ENCODE results near the gene BICD2.

Gene BICD2

DNA sequence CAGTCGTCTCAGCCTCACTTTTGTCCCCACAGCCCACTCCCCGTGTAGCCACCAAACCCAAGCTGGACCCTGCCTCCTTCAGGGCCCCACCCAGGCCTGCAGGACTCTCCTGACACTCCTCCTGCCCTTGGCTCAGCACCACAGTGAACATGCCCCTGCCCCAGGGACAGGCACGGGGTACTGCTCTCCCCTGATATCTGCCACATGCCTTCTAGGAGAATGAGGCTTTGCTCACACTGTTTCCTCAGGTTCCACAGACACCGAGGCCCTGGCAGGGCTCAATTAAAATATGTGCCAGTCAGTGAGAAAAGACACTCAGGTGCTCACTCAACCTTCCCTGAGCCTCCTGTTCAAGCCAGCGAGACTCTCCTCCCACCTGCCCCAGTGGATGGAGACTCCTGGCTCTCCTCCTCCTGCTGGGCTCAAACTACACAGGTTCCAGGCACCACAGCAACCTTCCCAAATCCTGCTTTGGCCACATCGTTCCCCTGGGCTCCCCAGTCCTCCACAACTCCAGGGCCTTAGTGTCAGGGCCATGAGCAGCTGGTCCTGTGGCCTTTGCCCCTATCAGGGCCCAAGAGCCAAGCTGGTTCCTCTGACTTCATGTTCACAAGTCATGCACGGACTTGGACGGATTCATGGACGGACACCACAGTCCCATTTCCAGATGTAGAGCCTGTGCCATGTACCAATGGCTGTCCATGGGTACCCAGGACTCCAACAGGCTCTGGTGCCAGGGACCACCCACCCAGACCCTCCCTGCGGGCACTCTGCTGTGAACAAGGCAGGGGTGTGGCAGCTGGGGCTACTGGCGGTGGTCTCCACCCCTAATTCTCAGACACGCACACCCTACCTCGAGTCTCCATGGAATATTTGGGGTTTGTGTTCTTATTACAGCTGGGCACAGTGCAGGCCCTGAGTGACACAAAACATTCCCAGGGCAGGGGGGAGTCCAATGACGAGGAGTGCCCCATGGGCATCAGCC, 36.6 kb downstream of the BICD2 start:
- DNase-seq (ENCODE audit: low read depth in 2 of 2), result no peak

GRCh38 chr9:92726971-92727715, 37.5 kb downstream of the BICD2 start:
- DNase-seq (ENCODE audit: low read depth in 2 of 2), result no peak

GRCh38 chr9:92726348-92726747, 38.3 kb downstream of the BICD2 start:
- no peak for DNase-seq (ENCODE audit: low read depth in 2 of 2)

DNA sequence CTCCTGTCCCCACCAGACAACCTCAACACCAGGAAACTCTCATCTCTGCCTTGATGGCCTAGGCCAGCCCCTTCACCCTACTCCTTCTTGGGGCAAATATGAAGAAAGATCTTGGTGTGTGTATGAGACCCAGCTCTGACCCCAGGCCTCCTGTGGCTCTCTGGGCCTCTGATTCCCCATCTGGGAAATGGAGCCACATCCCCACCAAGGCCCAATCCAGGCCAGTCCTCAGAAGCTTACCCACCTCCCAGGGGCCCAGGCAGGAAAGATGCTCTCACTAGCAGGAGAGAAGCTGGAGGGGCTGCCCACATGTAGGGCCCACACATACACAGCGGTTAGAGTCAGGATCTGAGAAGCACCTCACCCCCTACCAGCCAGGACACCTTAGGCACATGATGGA, 38.9 kb downstream of the BICD2 start:
- DNase-seq (ENCODE audit: low read depth in 2 of 2), result no peak

GRCh38 chr9:92725266-92725545, 39.4 kb downstream of the BICD2 start:
- DNase-seq (ENCODE audit: low read depth in 2 of 2), result no peak

DNA sequence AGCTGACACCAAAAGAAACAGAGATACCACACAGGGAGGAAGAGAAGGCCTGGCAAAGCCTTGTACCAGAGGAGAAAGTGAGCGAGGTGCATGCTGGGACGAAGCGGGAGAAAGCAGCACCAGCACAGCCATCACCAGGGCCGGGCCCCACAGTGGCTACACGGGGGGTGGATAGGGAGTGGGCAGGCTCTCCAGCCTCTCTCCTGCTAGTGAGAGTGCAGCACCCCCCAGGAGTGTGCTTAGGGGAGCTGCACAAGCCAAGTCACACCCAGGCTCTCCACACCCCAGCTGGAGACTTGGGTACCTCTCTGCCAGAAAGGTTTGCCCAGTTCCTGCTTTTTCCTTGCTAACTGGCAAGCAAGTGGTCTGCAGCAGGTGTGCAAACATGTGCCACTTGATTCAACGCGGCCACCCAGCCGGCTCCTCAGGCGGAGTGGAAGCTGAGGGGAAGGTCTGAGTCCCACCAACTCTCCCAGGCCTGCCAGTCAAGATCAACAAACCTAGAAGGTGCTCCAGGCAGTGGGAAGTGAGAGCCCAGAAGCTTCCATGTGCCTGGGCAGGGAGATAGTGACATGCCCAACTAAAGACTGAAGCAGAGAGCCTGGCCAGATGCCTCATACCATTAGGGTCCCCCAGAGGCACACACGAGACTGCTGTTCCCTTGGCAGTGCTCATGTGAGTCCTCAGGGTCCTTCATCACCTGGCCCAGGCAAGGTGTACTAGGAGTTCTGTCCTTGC, 39.9 kb downstream of the BICD2 start:
- DNase-seq (ENCODE audit: low read depth in 2 of 2), result no peak

GRCh38 chr9:92723801-92724323, 40.8 kb downstream of the BICD2 start:
- DNase-seq (ENCODE audit: low read depth in 2 of 2), result no peak

GRCh38 chr9:92723299-92723625, 41.4 kb downstream of the BICD2 start:
- DNase-seq (ENCODE audit: low read depth in 2 of 2), result no peak

DNA sequence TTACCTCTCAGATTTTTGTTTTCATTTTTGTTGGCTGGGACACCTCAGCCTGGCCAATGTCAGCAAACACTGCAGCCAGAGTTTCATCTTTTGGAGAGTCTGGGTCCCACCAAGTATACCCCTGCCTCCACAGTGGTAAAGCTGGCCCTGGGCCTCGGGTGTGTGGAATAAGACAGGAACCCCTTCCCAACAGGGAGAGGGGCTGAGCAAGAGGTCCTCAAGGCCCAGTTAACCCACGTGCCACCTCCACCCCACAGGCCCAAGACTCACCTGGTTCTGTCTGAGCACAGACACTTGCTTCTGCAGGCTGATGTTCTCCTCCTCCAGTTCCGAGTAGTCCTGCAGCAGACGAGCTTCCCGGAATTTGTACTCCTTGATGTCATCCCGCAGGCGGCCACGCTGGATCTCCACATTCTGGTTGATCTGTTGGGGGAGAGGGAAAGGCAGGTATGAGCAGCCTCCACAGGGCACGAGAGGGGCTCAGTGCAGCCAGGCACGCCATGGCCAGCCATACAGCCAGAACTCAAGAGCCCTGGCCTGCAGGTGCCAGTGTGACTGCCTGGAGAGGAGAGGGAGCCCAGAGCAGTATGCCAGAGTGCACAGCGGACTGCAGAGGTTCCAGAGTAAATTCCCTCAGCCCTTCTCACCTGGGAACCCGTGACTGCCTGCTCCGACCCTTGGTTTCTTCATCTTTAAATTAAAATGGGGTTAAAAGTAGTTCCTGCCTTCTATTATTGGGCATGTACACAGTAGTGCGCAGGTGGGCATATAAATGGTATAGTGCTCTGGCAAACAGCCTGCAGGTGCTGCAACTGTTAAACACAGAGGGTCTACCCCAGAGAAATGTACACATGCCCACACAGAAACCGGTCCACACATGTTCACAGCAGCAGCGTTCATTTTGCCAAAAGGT, 42.0 kb downstream of the BICD2 start:
- DNase-seq (ENCODE audit: low read depth in 2 of 2), result no peak

- no peak for DNase-seq (ENCODE audit: low read depth in 2 of 2)
Measured at GRCh38 chr9:92721548-92721947, 43.1 kb downstream of the BICD2 start.

DNA sequence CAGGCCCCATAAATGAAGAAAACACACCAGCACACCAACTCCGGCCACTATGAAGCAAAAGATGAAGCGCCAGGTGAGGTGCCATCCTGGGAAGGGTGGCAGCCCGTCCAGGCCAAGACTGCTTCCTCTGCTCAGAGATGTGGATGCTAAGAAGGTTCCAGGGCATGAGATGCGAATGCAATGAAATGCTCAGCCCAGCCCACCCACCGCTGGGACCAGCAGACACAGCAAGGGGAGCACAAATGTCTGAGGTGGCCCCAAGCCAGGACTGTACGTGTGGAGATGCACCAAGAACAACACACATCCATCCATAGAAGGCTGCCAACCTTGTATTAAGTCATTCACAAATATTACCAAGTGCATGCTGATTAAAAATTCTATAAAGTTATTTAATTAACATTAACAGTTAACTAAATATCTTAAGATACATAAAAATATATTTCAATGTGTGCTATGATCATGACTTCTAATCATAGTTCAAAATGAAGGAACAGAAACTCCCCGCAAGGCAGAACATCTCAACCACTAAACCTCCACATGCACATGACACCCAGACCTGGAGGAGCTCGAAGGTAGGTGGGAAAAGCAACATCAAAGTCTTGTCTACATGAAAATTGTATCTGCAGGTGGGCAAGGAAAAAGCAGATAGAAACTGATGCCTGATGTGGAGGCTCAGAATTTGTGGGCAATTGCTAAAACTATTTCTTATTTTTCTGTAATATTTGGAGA, 43.7 kb downstream of the BICD2 start:
- no peak for DNase-seq (ENCODE audit: low read depth in 2 of 2)

DNA sequence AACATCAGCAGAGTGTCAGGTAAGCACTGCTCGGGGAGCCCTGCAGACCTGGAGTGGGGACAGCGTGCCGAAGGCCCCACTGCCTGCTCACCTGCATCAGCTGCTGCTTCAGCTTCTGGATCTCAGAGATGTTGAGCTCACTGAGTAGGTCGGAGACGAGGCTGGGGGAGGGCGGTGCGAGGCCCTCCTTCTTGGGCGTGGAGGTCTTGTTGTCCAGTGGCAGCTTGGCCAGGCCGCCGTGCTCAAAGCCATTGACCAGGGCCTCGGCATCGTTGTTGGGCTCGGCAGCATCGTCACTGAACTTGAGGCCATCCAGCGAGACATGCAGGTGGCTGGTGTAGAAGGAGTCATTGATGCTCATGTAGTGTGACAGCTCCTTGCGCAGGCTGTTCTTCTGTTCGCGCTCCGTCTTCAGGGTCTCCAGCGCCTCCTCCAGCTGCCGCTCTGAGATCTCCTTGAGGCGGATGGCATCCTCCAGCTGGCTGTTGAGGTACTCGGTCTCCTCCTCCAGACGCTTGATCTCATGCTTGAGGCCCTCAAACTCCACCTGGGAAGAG, 44.3 kb downstream of the BICD2 start:
- DNase-seq (ENCODE audit: low read depth in 2 of 2), result no peak

GRCh38 chr9:92719028-92719647, 45.5 kb downstream of the BICD2 start:
- no peak for DNase-seq (ENCODE audit: low read depth in 2 of 2)

DNA sequence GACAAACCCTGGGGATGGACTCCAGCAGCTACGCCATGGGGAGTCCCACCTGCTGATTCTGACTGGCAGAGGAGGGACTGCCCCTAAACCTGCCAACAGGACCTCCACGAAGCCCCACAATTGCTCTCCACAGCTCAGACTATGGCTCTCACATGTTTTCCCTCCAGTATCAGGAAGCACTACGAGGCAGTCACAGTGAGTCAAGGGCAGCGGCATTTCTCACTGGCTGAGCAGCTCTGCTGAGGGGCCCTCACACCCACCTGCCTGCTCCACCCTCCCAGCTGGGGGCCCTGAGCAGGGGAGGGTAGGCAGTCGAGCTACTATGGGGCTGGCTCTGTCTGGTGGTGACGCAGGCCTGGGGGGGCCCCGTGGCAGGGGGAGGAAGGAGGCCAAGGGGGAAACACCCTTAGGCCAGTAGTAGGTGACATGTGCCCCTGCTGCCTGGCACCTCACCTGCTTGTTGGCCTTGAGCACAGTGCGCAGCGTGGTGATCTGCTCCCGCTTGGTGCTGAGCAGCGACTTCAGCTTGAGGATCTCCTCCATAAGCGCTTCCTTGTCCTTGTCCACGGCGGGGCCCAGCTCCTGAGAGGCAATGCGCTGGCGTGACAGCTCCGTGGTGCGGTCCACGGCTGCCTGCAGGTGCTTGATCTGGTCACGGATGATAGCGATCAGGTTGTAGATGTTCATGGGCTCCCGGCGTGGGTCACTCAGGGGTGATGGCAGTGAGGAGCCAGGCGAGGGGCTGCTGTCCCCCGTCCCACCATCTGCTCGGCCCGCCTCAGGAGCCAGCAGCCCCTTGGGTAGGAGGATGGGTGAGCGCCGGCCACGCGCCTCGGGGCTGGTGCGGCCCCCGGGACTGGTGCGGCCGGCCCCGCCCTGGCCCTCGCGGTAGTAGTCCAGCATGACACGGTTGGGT, 46.3 kb downstream of the BICD2 start:
- no peak for DNase-seq (ENCODE audit: low read depth in 2 of 2)

DNA sequence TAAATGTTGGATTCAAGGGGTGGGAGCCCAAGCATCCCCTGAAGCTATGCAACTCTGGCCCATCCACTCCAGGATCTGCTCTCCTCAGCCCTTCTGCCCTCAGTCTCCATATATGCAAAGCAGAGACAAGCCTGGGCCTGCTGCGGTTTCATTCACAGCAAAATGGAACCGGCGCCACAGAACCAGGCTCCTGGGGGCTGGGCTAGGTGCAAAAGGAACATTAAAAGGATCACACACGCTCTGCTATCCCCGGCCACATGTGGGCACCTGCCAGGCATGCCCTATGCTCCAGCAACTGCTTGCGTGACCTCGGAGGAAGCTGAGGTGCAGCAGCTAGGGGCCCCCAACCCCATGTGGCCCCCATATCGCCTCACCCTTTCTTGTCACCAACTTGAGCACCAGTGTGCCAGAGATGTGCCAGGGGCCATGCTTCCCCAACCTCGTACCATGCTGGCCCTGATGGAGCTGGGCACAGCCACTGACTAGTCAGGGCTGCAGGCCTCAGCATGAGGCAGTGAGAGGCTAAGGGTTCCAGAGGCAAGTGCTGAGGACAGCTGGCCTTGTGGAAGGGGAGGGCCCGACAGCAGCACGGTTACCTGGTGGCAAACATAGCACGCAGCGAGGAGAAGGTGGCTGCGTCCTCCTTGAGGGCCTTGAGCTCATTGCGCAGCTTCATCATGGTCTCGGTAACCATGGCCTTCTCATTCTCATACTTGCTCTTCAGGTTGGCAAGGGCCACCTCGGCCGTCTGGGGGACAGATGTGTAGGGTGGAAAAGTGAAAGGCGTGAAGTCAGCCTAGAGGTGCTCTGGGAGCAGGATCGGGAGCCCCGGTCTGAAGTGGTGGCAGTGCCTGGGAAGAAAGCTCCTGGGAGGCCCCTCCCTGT, 47.2 kb downstream of the BICD2 start:
- DNase-seq (ENCODE audit: low read depth in 2 of 2), result no peak

DNA sequence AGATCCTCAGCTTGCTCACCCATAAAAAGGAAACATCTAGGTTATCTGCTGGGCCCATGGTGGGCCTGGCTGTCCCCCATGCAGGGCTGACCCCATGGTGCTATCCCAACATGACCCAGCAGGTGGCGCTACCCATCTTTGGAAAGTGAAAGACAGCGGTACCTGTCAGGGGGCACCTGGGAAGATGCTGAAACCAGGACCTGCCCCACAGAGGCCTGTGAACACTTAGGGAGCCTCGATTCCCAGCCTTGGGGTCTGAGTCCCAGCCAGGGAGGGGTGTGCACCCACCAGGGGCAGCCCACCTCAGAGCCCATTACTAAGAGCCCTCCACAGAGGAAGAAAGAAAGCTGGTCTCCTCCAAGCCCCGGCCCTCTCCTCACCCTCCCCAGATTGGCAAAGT, 48.1 kb downstream of the BICD2 start:
- no peak for DNase-seq (ENCODE audit: low read depth in 2 of 2)

GRCh38 chr9:92715488-92716231, 49.0 kb downstream of the BICD2 start:
- DNase-seq (ENCODE audit: low read depth in 2 of 2), result no peak
